Measurements from ENCODE around the gene GYPE.
"Not testable (repeated sequence)": the region's sequence is repeated elsewhere in the genome, so short reads cannot be mapped to it uniquely, and the experiment has no call there.

GYPE gene

GRCh38 chr4:143869925-143870324 is 35.4 kb downstream of the GYPE start:
- not testable (repeated sequence) for DNase-seq

GRCh38 chr4:143862716-143863115 is 42.6 kb downstream of the GYPE start:
- DNase-seq = not testable (repeated sequence)

- no peak for DNase-seq
Observed at GRCh38 chr4:143858456-143858855, 46.9 kb downstream of the GYPE start.

- peak; percentile 71 for DNase-seq
Observed at GRCh38 chr4:143857391-143858336, 47.7 kb downstream of the GYPE start.

- not testable (repeated sequence) for DNase-seq
Observed at GRCh38 chr4:143856017-143856557, 49.3 kb downstream of the GYPE start.

GRCh38 chr4:143854645-143855044 is 50.7 kb downstream of the GYPE start:
- peak; percentile 77 for DNase-seq

GRCh38 chr4:143849296-143849695 is 56.1 kb downstream of the GYPE start:
- not testable (repeated sequence) for DNase-seq

- peak; percentile 66 for DNase-seq
Observed at GRCh38 chr4:143843506-143843832, 61.9 kb downstream of the GYPE start.

- not testable (repeated sequence) for DNase-seq
Observed at GRCh38 chr4:143842624-143843505, 62.5 kb downstream of the GYPE start.

- peak; percentile 91 for DNase-seq
Observed at GRCh38 chr4:143839413-143839812, 65.9 kb downstream of the GYPE start.

- peak; percentile 58 for DNase-seq
Observed at GRCh38 chr4:143834196-143834595, 71.2 kb downstream of the GYPE start.

- not testable (repeated sequence) for DNase-seq
Observed at GRCh38 chr4:143833676-143834075, 71.7 kb downstream of the GYPE start.

- not testable (repeated sequence) for DNase-seq
Observed at GRCh38 chr4:143830576-143830975, 74.8 kb downstream of the GYPE start.

- DNase-seq = not testable (repeated sequence)
Observed at GRCh38 chr4:143829239-143829620, 76.1 kb downstream of the GYPE start.

Measured in hematopoietic multipotent progenitor cell treated with erythropoietin and hydrocortisone succinate and interleukin-3 and kit ligand, for 6 days (in vitro differentiated cells).